ENCODE measurements around the gene IFIT3. TPM values are rescaled to one million over a fixed set of nuclear protein-coding genes. Genes with fewer than 3 reads are reported as not detected.

The IFIT3 gene
- total and polyA plus RNA-seq, 9 of the 15 experiments (the other 6 are each of a cell fraction or from before 2014, with no cell fraction given) = 0.23 to 2.2 (median 0.77) TPM

DNA sequence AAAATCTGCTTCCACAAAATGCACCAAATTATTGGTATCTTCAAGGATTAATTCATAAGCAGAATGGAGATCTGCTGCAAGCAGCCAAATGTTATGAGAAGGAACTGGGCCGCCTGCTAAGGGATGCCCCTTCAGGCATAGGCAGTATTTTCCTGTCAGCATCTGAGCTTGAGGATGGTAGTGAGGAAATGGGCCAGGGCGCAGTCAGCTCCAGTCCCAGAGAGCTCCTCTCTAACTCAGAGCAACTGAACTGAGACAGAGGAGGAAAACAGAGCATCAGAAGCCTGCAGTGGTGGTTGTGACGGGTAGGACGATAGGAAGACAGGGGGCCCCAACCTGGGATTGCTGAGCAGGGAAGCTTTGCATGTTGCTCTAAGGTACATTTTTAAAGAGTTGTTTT is 12.1 kb downstream of the IFIT3 start (continued):
- TF ChIP-seq, protein P1, sequence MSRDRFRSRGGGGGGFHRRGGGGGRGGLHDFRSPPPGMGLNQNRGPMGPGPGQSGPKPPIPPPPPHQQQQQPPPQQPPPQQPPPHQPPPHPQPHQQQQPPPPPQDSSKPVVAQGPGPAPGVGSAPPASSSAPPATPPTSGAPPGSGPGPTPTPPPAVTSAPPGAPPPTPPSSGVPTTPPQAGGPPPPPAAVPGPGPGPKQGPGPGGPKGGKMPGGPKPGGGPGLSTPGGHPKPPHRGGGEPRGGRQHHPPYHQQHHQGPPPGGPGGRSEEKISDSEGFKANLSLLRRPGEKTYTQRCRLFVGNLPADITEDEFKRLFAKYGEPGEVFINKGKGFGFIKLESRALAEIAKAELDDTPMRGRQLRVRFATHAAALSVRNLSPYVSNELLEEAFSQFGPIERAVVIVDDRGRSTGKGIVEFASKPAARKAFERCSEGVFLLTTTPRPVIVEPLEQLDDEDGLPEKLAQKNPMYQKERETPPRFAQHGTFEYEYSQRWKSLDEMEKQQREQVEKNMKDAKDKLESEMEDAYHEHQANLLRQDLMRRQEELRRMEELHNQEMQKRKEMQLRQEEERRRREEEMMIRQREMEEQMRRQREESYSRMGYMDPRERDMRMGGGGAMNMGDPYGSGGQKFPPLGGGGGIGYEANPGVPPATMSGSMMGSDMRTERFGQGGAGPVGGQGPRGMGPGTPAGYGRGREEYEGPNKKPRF (IDR thresholded peaks at IDR 0.05; ENCODE audit: low read depth, low read length) = no peak
- TF ChIP-seq KLF13 (tag; IDR thresholded peaks at IDR 0.05; ENCODE audit: borderline replicate concordance, low read depth) = no peak

DNA sequence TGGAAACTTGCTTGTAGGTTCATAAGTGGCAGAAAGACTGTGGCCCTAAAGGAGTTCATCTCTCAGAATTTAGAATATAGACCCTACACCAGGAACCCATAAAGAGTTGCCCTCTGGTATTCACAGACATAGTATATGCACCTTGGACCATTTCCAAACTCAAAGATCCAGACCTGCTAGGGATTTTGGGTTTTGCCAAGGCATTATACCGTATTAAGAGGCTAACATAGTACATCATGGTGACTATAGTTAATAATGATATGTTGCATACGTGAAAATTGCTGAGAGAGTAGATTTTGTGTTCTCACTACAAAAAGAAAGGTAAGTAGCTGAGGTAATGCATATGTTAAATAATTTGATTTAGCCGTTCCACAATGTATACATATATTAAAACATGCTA is 13.9 kb downstream of the IFIT3 start:
- Histone ChIP-seq H3K9ac (ENCODE audit: insufficient read depth in 1 of 2, low read depth in 2 of 2, low read length in 2 of 2) (no peak overlapping the region), H3K4me1 (replicated peaks in 1 of 2; ENCODE audit: control insufficient read depth in 2 of 2, insufficient read depth in 2 of 2, low read length in 2 of 2) (peaks cover 0 to 2% of the 10 kb centered on the region in 2 experiments; a peak in 2 of 5 replicates), H3K9me1 (ENCODE audit: control insufficient read depth, insufficient read depth, low read length) (no peaks in the 10 kb centered on the region), H3K79me2 (ENCODE audit: control insufficient read depth, insufficient read depth, low read length) (no peaks in the 10 kb centered on the region), H3K9me3 (replicated peaks; ENCODE audit: control insufficient read depth, insufficient read depth, low read depth, low read length) (no peaks in the 10 kb centered on the region), H4K20me1 (replicated peaks; ENCODE audit: control insufficient read depth, insufficient read depth, low read length) (no peaks in the 10 kb centered on the region), H3K36me3 (ENCODE audit: control insufficient read depth, insufficient read depth, low read length) (no peaks in the 10 kb centered on the region), H3K4me2 (ENCODE audit: insufficient read depth, low read length) (no peak overlapping the region), H3K27ac (ENCODE audit: extremely low read depth, low read depth, low read length) (no peak overlapping the region), H3K27me3 (ENCODE audit: control insufficient read depth in 2 of 2, insufficient read depth in 2 of 2, low read length in 2 of 2) (no peaks in the 10 kb centered on the region), H2AFZ (ENCODE audit: low read depth, low read length) (no peak overlapping the region), H3K4me3 (no peak overlapping the region)
- ATAC-seq (no peak), DNase-seq (ENCODE audit: extremely low read depth in 1 of 4, low spot score in 3 of 4) (no peak), FAIRE-seq (no peak)
- no TSS peak for BruUV-seq (replicated peaks)
- intact Hi-C loops (cut with micrococcal nuclease) = no loop called here
- POLR2A ChIA-PET = interaction anchor here (1.0 to 1.8 kb wide), 3 partner anchors 9 to 14 kb away, joined by 3 to 4 read pairs (median 4); partner anchors contain the start of gene IFIT3
- in situ Hi-C loops (cut with MboI) = no loop called here
- TF ChIP-seq ZNF316 (IDR thresholded peaks at IDR 0.05) (peak; percentile 37; the same call in 1 of the 2 replicates), MTA2 (IDR thresholded peaks at IDR 0.05; ENCODE audit: low read depth) (no peak)
- TF ChIP-seq, protein P2, sequence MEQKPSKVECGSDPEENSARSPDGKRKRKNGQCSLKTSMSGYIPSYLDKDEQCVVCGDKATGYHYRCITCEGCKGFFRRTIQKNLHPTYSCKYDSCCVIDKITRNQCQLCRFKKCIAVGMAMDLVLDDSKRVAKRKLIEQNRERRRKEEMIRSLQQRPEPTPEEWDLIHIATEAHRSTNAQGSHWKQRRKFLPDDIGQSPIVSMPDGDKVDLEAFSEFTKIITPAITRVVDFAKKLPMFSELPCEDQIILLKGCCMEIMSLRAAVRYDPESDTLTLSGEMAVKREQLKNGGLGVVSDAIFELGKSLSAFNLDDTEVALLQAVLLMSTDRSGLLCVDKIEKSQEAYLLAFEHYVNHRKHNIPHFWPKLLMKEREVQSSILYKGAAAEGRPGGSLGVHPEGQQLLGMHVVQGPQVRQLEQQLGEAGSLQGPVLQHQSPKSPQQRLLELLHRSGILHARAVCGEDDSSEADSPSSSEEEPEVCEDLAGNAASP (IDR thresholded peaks at IDR 0.05) = no peak
- 48% methylated on average over 3 of the region's 3 CpGs for WGBS (ENCODE audit: insufficient coverage, low coverage, missing lambda C conversion rate)
- CTCF ChIA-PET (ENCODE audit: low intra/inter-chr PET ratio) = no interaction called here

Measured in K562 (cell line).